HG02981 (cell line): Measurements from ENCODE around the gene RNF130.
"Not testable (repeated sequence)": the region's sequence is repeated elsewhere in the genome, so short reads cannot be mapped to it uniquely, and the experiment has no call there.

ENCODE experiments used
- ATAC-seq: cut with Tn5 transposase; IDR thresholded peaks from one replicate; pipeline ENCODE4 v1.9.1; 2021; ENCODE audit warnings: mild to moderate bottlenecking, moderate library complexity; ENCODE audit not compliant: unreplicated experiment

The RNF130 gene

GRCh38 chr5:179980767-179981166, 90.8 kb downstream of the RNF130 start:
- no peak for ATAC-seq

- ATAC-seq = no peak
Observed at GRCh38 chr5:179978792-179979191, 92.8 kb downstream of the RNF130 start.

- no peak for ATAC-seq
Observed at GRCh38 chr5:179975713-179976134, 95.8 kb downstream of the RNF130 start.

GRCh38 chr5:179974946-179975712, 96.4 kb downstream of the RNF130 start:
- no peak for ATAC-seq

GRCh38 chr5:179974246-179974945, 97.2 kb downstream of the RNF130 start:
- no peak for ATAC-seq

GRCh38 chr5:179973391-179973790, 98.2 kb downstream of the RNF130 start:
- no peak for ATAC-seq

GRCh38 chr5:179969110-179969509, 102.4 kb downstream of the RNF130 start:
- no peak for ATAC-seq

- no peak for ATAC-seq
Observed at GRCh38 chr5:179967489-179967888, 104.1 kb downstream of the RNF130 start.

GRCh38 chr5:179964015-179964414, 107.5 kb downstream of the RNF130 start:
- no peak for ATAC-seq

GRCh38 chr5:179963375-179963774, 108.2 kb downstream of the RNF130 start:
- no peak for ATAC-seq

- no peak for ATAC-seq
Observed at GRCh38 chr5:179960204-179960831, 111.2 kb downstream of the RNF130 start.

GRCh38 chr5:179959641-179960040, 111.9 kb downstream of the RNF130 start:
- no peak for ATAC-seq

GRCh38 chr5:179959118-179959517, 112.4 kb downstream of the RNF130 start:
- not testable (repeated sequence) for ATAC-seq

GRCh38 chr5:179955630-179956029, 115.9 kb downstream of the RNF130 start:
- ATAC-seq = no peak

GRCh38 chr5:179955062-179955461, 116.5 kb downstream of the RNF130 start:
- ATAC-seq = no peak

- ATAC-seq = no peak
Observed at GRCh38 chr5:179954434-179954833, 117.1 kb downstream of the RNF130 start.

- no peak for ATAC-seq
Observed at GRCh38 chr5:179953987-179954386, 117.6 kb downstream of the RNF130 start.

GRCh38 chr5:179936976-179937681, 134.4 kb downstream of the RNF130 start:
- no peak for ATAC-seq

GRCh38 chr5:179930788-179931473, 140.6 kb downstream of the RNF130 start:
- no peak for ATAC-seq

GRCh38 chr5:179927824-179928223, 143.7 kb downstream of the RNF130 start:
- no peak for ATAC-seq

GRCh38 chr5:179926657-179927056, 144.9 kb downstream of the RNF130 start:
- no peak for ATAC-seq
